ENCODE measurements around the gene CYS1.
"Not testable (repeated sequence)": the region's sequence is repeated elsewhere in the genome, so short reads cannot be mapped to it uniquely, and the experiment has no call there.

Gene CYS1

DNA sequence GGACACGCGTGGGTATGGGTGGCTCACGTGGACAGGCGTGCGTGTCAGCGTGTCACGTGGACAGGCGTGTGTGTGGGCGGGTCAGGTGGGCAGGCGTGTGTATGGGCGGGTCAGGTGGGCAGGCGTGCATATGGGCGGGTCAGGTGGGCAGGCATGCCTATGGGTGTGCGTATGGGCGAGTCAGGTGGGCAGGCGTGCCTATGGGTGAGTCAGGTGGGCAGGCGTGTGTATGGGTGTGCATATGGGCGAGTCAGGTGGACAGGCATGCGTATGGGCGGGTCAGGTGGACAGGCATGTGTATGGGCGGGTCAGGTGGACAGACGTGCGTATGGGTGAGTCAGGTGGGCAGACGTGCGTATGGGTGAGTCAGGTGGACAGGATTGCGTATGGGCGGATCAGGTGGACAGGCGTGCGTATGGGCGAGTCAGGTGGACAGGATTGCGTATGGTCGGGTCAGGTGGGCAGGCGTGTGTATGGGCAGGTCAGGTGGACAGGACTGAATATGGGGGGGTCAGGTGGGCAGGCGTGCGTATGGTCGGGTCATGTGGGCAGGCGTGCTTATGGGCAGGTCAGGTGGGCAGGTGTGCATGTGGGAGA lies 67.7 kb downstream of the CYS1 start:
- not testable (repeated sequence) for DNase-seq (ENCODE audit: low spot score)

DNA sequence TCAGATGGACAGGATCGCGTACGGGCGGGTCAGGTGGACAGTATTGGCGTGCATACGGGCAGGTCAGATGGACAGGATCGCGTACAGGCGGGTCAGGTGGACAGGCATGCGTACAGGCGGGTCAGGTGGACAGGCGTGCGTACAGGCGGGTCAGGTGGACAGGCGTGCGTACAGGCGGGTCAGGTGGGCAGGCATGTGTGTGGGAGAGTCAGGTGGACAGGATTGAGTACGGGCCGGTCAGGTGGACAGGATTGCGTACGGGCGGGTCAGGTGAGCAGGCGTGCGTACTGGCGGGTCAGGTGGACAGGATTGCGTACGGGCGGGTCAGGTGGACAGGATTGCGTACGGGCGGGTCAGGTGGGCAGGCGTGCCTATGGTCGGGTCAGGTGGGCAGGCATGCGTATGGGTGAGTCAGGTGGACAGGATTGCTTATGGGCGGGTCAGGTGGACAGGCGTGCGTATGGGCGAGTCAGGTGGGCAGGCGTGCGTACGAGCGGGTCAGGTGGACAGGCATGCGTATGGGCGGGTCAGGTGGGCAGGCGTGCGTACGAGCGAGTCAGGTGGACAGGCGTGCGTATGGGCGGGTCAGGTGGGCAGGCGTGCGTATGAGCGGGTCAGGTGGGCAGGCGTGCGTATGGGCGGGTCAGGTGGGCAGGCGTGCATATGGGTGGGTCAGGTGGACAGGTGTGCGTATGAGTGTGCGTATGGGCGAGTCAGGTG lies 68.4 kb downstream of the CYS1 start:
- DNase-seq (ENCODE audit: low spot score), result not testable (repeated sequence)

DNA sequence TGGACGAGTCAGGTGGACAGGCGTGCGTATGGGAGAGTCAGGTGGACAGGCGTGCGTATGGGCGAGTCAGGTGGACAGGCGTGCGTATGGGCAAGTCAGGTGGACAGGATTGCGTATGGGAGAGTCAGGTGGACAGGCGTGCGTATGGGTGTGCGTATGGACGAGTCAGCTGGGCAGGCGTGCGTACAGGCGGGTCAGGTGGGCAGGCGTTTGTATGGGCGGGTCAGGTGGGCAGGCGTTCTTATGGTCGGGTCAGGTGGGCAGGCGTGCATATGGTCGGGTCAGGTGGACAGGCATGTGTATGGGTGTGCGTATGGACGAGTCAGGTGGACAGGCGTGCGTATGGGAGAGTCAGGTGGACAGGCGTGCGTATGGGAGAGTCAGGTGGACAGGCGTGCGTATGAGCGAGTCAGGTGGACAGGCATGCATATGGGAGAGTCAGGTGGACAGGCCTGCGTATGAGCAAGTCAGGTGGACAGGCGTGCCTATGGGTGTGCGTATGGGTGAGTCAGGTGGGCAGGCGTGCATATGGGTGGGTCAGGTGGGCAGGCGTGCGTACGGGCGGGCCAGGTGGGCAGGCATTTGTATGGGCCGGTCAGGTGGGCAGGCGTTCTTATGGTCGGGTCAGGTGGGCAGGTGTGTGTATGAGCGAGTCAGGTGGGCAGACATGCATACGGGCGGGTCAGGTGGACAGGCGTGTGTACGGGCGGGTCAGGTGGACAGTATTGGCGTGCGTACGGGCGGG lies 69.2 kb downstream of the CYS1 start:
- not testable (repeated sequence) for DNase-seq (ENCODE audit: low spot score)

DNA sequence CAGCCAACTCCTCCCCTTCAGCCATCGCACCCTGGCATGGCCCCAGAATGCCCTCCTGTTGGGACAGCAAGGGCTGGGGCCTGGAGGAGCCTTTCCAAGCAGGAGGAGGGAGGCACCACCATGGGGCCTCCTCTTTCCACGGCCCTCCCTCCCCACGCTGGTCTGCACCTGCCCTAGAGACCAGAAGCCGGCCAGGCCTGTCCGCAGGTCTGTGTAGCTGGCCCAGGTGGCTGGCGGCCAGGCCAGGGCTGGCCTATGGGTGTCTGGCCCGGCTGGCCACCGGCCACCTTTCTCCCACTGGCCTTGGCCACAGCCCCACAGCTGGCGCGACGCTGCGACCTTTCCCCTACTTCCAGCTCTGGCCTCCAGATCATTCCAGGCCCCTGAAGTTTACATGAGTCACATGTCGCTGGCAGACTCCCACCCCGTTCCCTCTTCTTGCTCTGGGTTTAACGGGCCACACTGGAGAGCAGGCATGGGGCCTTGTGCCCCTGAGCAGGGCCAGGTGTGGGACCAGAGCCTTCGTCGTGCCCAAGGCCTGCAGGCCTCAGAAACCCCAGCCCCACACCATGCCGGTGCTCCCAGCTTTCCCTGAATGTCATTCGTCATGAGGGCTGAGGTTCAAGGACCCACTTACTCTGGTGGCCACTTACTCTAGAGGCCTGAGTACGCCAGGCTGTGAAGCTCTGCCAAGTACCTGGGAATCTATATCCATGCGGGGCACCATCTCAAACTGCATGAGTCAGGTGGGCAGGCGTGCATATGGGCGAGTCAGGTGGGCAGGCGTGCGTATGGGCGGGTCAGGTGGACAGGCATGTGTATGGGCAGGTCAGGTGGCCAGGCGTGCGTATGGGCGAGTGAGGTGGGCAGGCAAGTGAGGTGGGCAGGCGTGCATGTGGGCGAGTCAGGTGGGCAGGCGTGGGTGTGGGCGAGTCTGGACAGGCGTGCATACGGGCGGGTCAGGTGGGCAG lies 70.1 kb downstream of the CYS1 start:
- no peak for DNase-seq (ENCODE audit: low spot score)

DNA sequence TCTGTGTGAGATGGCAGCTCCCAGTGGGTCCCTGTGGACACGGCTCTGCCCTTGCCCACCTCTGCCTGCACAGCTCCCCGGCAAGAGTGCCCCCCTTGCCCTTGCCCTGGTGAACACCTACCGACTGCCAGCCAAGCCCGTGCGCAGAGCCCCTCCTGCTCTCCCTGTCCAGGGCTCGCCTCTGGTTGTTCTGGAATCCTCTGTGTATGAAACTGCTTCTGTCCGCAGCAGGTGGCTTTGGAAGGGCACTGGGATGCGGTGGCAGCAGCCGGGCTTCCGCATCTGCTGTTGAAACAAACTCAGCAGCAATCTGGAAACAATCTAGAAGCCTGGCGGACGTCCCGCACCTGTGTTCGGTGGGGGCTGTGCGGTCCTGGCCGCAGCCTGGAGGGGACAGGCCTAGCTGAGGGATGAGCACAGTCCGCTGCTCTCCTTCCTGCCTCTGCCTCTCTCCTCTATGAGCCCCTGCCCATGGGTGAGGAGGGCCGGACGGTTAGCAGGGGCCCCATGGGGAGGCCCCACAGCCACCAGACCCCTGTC lies 70.9 kb downstream of the CYS1 start:
- no peak for DNase-seq (ENCODE audit: low spot score)

DNA sequence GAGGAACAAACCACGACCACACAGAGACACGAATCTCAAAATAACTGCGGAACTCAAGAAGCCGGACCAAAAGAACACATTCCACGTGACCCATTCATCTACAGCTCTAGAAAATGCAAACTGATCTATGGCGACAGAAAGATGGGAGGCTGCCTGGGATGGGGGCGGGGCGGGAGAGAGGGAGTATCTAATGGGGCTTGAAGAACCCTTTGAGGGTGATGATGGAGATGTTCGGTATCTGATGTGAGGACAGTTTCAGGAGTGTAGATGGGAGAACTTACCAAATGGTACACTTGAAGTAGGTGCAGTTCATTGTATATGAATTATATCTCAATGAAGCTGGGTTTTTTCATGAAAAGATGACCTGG lies 71.4 kb downstream of the CYS1 start:
- no peak for DNase-seq (ENCODE audit: low spot score)

DNA sequence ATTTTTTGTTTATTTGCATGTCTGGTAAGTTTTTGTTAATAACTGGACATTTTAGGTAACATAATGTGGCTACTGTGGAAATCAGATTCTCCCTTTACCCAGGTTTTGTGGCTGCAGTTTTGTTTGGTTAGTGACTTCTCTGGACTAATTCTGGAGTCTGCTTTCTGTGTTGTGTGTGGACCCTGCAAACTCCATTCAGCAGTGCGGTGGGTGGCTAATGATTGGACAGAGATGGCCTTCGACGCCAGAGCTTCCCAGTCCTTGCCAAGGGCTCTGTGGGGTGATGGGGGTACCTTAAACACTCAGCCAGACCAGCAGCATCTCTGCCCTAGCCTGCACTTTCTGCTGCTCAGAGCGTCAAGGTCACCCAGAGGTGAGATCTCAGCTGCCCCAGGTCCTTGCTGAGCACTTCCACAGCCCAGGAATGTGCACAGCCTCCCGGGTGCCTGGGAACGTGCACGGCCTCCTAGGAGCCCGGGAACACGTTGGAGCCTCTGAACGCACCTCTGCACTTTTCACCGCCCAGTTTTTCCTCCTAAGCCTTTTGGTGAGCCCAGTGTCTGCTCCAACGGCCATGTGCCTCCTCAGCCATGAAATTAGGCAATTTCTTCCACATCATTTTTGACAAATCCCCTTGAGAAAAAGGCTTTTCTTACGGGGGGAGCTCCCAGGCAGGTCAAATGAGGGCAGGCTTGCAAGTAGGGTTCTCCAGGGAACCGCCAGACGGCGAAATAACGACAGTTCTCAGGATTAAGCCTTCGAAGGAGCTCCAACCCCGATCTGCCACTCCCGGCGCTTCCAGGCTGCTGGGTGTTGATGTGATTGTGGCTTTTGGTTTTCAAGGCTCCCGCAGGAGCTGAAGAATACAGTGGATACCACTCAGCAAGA lies 72.0 kb downstream of the CYS1 start:
- no peak for DNase-seq (ENCODE audit: low spot score)

DNA sequence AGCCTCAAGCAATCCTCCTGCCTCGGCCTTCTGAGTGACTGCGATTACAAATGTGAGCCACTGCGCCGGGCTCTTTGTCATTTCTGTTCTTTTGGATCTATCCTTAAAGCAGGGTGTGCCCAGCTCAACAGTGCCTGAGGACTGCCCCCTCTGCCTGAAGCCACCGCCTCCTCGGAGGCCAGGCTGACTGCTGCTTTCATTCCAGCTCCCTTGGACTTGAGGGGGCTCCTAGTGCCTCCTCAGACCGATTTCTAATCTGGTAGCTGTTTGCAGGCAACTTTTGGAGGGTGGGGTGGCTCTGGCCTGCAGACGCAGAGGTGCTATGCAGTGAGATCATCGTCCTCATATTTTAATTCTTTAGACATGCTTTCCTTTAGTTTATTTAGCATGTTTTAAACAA lies 72.8 kb downstream of the CYS1 start:
- DNase-seq (ENCODE audit: low spot score), result no peak
